HG02970 (cell line): ENCODE results near the gene FN1.

Source experiments
- ATAC-seq: cut with Tn5 transposase; IDR thresholded peaks from one replicate; pipeline ENCODE4 v1.9.1; 2021; ENCODE audit warnings: mild to moderate bottlenecking, moderate library complexity, moderate number of reproducible peaks; ENCODE audit not compliant: unreplicated experiment, low FRiP score

The FN1 gene

GRCh38 chr2:215390550-215390913, 45.3 kb downstream of the FN1 start:
- no peak for ATAC-seq

- ATAC-seq: no peak
Observed at GRCh38 chr2:215388002-215388728, 47.7 kb downstream of the FN1 start.

- no peak for ATAC-seq
Observed at GRCh38 chr2:215386566-215386965, 49.3 kb downstream of the FN1 start.

GRCh38 chr2:215384710-215385109, 51.2 kb downstream of the FN1 start:
- no peak for ATAC-seq

DNA sequence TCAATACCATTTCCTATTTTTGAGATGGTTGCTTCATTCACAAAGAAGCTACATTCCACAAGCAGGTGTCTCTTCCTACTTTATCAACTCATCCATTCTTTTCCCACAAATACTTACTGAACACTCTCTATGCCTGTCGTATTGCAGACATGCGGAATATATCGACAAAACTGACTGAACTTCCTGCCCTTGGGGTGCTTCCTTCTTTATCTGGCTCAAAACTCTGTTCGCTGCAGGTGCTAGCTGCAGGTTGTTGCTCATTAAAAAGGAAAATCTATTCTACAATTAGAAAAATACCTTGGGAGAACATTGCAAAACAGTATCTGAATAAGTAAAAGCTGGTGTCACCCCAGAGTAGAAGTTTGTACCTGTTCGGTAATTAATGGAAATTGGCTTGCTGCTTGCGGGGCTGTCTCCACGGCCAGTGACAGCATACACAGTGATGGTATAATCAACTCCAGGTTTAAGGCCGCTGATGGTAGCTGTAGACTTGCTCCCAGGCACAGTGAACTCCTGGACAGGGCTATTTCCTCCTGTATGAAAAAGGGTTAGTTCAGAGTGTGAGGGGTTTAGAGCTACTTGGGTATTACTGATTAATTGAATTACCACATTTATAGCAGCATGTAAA, 52.1 kb downstream of the FN1 start:
- ATAC-seq: no peak

- ATAC-seq: no peak
Observed at GRCh38 chr2:215382480-215382879, 53.4 kb downstream of the FN1 start.

GRCh38 chr2:215382011-215382410, 53.9 kb downstream of the FN1 start:
- ATAC-seq: no peak

- ATAC-seq: no peak
Observed at GRCh38 chr2:215380699-215381098, 55.2 kb downstream of the FN1 start.

GRCh38 chr2:215379948-215380347, 55.9 kb downstream of the FN1 start:
- ATAC-seq: no peak

- no peak for ATAC-seq
Observed at GRCh38 chr2:215379039-215379438, 56.8 kb downstream of the FN1 start.

GRCh38 chr2:215378045-215378444, 57.8 kb downstream of the FN1 start:
- ATAC-seq: no peak

- ATAC-seq: no peak
Observed at GRCh38 chr2:215377283-215377682, 58.6 kb downstream of the FN1 start.

DNA sequence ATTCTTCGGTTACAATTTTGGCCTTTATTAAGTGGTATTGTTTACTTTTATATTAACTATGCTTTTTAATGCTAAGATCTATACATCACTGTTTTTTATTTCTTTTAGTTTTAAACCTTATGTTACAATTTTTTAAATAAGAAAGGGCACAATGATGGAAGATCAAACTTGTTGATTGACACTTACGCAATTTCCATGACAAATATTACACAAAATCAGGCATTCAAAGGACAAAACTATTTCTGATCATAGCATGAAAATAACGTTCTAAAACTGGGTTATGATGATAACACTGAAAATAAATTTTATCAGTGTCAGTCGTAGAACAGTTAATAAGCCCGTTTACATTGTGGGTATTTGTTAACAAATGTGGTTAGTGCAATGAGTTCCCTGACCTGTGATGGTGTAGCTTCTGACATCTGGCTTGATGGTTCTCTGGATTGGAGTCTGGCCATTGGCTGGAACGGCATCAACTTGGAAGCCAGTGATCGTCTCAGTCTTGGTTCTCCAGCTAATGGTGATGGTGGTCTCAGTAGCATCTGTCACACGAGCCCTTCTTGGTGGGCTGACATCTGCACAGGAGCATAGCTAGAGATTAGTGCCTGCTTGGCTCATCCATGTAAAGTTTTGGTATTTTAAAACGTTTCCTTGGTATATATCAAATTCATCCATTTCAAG, 59.6 kb downstream of the FN1 start:
- ATAC-seq: no peak

- ATAC-seq: no peak
Observed at GRCh38 chr2:215375467-215375830, 60.4 kb downstream of the FN1 start.

DNA sequence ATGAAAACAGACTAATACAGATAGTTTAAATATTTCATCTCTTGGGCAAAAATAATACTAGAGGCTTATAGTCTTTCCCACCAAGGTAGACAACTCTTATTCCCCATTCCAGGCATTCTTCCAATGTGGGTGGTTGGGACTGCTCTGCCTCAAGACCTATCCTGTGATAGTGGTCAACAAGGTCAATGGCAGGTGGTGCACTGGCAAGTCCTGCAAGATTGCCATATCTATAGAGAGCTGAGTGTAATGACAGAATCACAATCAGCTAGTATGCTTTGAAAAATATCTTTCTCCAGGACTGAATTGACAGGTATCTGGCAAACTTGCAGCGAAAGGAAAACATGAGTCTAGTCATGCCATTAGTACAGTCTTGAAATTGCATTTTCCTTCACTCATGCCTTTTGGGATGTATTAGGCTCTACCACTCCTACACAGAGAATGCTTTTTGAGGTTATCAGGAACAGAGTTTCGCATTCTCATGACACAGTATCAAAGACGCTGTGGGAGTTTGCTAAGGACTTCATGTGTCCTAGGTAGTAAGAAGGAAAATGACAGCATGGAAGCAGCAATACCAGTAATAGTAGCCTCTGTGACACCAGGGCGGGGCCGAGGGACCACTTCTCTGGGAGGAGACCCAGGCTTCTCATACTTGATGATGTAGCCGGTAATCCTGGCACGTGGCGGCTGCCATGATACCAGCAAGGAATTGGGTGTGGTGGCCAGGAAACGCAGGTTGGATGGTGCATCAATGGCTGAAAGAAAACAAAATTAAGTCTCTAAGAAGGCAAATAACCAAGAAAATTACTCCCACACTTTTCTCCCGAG, 61.0 kb downstream of the FN1 start:
- ATAC-seq: no peak

DNA sequence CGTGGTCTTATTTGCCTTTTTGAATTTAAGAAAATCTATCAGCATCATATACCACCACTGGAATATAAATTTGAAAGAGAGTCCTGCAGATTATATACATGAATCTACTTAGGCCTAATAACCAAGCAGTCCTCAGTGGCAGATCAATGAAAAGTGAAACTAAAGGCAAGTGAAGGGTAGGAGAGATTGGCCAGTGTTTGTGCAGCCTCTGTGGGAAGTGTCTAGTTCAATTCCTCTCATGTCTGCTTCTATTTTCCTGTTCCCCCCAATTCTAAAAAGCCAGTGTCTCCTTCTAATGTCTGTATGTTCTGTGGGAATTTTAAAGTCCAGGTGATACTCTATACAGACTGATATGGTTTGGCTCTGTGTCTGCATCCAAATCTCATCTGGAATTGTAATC, 61.9 kb downstream of the FN1 start:
- no peak for ATAC-seq

DNA sequence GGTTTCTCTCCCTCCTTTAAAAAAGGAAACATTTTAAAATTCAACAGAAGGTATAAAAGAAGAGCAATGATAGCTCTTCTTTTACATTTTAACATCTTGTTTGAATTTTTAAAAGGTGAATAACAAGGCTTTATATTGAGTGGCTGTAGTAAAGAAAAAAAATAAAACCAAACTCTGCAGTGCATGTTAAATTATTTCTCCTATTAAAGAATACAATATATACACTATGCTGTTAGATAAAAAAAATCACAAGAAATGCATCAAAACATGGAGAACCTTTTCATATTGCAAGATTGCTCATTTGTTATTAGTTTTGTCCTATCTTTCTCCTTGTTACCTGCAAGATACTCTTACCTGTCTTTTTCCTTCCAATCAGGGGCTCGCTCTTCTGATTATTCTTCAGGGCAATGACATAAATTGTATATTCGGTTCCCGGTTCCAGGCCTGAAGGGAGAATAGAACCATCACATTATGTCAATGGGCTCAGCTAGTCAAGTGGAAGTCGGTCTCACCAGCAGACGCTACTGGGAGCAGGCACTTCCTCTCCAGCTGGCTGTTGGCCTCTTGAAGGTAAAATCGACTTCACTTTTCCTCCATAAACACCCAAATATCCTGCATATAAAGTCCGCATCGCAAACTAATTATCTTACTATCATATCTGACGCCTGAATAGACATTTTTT, 62.8 kb downstream of the FN1 start:
- no peak for ATAC-seq

GRCh38 chr2:215371915-215372897, 63.7 kb downstream of the FN1 start:
- ATAC-seq: no peak
